ENCODE measurements around the gene TOMM40. TPM values are rescaled to one million over a fixed set of nuclear protein-coding genes. Genes with fewer than 3 reads are reported as not detected.
"Not testable (repeated sequence)": the region's sequence is repeated elsewhere in the genome, so short reads cannot be mapped to it uniquely, and the experiment has no call there.

The TOMM40 gene
- 154 and 190 TPM in 2 replicates for total RNA-seq (2014; rRNA removed)
- 73.2 TPM for polyA plus RNA-seq (2012)

DNA sequence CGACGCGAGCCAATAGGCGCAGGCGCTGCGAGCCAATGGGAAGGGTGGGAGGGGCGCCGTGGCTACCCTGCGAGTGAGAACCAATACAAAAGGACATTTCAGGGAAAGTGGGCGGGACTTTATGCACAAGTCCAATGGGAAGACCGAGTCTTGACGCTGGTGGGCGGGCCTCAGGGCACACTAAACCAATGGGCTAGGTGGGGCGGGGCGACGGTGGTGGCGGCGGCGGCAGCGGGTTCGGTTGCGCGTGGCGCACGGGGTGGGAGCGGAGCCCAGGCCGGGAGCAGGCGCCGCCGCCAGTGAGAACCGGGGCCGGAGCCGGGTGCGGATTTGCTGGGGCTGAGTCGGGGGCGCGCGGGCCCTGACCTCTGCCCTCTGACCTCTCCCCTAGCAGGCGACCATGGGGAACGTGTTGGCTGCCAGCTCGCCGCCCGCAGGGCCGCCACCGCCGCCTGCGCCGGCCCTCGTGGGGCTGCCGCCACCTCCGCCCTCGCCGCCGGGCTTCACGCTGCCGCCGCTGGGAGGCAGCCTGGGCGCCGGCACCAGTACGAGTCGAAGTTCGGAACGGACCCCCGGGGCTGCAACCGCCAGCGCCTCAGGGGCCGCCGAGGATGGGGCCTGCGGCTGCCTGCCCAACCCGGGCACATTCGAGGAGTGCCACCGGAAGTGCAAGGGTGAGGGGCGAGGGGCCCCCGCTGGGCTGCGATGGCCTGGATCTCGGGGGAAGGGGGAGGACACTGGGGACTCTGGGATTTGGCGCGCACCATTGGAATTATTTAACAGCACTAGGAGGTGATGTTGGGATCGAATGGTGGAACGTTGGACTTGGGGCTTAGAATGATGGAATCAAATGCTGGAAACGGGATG lies at the start of gene TOMM40:
Gene TOMM40, plus strand, starts transcription at position 239 of the 867 bp plus-strand sequence. Its CDS starts 162 bp downstream, at position 401.
- DNase-seq (ENCODE audit: low read depth), result peak; percentile 100

DNA sequence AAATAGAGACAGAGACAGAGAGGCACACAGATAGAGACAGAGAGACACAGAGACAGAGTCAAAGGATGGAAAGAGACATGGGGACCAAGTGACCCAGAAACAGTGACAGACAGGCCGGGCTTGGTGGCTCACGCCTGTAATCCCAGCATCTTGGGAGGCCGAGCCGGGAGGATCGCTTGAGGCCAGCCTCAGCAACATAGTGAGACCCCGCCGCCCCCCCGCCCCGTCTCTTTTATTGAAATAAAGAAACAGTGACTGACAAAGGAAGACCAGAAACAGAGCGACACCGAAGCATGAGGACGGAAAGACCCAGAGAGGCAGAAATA lies 45.8 kb upstream of the TOMM40 start:
- DNase-seq (ENCODE audit: low read depth), result no peak

DNA sequence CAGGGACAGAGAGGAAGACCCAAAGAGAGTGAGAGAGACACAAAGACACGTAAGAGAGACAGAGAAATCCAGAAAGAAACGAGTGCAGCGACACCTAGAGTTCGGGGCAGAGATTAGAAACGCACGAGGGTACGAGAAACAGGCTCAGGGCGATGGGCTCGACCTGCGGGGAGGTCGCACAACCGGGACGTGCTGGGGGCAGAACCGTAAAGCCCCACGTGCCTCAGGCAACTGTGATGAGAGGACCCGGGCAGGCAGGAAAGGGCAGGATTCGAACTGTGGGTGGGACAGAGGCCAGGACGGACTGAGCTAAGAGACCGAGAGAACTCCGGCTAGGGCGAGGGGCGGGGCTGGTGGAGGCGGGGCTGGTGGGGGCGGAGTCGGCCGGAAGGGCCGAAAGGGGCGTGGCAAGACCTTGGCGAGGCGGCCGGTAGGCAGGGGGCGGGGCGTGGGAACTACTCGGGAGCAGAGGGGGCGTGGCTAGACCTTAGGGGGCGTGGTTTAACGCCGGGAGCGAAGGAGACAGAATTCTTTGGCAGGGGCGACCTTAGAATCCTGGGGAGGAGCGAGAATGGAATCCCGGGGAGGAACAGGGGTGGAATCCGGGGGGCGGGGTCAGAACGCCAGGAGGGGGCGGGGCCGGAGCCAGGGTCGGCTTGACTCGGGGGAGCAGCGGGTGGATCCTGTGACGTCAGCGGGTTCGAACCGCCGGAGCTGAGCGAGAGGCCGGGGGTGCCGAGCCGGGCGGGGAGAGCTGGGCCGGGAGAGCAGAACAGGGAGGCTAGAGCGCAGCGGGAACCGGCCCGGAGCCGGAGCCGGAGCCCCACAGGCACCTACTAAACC lies 45.2 kb upstream of the TOMM40 start, which contains the start of gene NECTIN2:
Gene NECTIN2, plus strand, starts transcription at position 686 of the 843 bp plus-strand sequence. CDS start 229 bp downstream, outside the sequence.
- DNase-seq (ENCODE audit: low read depth), result peak; percentile 95

DNA sequence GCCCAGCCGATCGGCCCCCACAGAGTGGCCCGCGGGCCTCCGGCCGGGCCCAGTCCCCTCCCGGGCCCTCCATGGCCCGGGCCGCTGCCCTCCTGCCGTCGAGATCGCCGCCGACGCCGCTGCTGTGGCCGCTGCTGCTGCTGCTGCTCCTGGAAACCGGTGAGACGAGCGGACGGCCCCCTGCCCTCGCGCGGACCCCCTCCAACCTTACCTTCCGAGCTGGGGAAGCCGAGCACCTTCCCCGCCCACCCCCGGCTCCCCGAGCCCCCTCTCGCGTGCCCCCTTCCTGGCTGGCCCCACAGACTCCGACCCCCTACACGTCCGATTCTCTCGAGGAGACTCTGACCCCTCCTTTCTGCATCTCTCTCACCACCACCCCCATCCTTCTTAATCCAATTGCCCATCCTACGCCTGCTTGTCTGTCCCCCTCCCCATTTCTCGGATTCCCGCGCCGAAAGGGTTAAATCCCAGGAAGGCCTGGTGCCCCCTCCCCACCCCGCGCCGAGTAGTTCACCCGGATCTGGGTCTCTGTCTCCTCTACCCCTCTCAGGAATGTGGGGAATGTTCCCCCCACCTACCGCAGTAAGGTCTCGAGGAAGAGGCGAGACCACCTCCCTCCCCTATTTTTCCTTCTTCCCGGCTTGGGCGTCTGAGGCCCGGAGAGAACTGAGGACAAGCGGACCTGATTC lies 44.5 kb upstream of the TOMM40 start:
- no peak for DNase-seq (ENCODE audit: low read depth)

DNA sequence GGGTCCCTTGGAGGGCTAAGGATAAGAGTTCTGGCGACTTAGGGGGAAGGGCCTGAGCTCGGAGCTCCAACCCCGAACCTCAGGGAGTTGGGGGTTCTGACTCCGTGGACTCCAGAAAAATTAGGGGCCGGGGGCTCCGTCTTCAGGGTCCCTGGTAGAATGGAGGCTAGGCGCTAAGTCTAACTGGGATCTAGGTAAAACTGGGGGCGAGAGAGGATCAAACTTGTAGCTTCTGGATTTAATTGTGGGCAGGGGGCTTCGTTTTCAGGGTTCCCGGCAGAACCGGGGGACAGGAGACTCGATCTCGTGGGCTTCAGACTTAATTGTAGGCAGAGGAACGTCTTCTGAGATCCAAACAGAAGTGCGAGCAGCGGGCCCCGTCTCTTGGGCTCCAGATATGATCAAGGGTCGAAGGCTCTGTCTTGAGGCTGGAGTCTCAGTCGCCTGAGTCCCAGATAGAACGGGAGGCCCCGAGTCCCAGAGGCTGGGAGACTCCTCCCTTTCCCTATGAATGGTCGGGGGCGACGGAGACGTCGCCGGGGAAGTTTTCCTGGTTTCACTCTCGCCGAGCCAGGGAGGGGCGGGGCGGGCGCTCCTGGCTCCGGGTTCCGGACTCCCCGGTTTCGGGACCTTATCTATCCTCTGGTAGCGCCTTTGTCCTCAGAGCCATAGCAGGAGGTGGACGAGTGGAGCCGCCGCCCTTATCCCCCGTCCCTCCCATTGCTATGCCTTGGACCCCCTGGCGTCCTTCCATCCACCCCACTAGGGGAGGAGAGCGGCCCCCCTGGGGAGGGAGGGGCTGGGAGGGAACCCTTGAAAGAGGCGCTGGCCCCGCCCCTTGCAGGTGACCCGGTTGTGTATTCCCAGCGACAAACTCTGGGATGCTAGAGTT lies 43.7 kb upstream of the TOMM40 start:
- peak; percentile 31 for DNase-seq (ENCODE audit: low read depth)

DNA sequence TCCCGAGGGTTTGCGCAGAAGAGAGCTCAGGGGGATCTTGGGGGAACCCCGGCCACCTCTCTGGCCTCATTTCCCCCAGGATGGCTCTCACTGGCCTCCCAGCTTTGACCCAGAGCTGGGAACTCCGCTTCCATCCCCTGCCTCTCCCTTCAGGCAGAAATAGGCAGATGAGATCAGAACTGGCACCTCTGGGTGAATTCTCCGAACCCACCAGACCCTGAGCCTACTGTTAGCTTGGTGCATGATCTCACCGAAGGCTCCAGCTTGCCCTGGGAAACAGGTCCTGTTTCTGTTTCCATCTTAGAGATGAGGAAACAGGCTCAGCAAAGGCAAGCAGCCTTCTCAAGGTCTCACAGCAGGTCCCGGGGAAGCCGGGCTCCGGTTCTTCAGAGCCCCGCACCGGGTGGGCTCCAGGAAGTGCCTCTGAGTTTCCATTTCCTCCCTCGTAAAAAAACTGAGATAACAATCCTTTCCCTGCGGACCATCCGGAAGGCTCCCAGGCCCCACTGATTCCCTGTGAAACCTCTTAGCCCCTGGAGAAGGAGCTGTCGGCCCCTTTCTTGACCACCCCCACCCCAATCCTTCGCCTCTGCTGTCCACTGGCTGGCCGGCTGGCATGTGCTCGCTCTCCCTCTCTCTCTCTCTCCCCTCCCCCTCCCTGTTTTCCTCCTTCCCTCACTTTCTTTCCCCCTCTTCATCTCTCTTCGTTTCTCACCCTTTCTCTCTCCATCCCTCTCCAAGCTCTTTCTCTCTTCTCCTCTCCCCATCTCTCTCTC lies 42.8 kb upstream of the TOMM40 start:
- no peak for DNase-seq (ENCODE audit: low read depth)

DNA sequence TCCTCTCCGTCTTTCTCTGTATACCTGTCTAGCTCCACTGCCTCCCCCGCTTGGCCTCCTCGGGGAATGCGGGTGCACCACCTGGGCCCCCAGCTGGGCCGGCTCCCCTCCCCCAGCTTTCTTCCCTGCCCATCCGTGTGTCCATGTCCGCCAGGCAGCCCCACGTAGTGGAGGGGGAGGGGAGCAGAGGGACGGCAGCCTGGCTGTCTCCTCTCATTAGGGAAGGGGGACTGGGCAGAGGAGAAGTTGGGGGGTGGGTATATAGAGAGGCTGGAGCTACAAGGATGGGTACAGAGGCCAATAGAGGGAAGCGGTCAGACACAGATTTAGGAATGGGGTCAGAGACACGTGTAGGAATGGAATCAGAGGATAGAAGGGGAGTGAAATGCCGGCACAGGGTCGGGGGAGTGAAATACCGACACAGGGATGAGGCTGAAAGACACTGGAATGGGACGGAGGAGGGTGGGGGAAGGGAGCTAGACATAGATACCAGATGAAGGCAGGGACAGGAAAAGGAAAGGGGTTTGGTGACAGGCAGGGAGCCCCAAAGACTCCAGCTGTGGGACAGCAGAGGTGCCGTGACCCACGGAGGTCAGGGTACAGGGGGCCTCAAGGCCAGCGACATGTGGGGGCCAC lies 42.1 kb upstream of the TOMM40 start:
- no peak for DNase-seq (ENCODE audit: low read depth)

DNA sequence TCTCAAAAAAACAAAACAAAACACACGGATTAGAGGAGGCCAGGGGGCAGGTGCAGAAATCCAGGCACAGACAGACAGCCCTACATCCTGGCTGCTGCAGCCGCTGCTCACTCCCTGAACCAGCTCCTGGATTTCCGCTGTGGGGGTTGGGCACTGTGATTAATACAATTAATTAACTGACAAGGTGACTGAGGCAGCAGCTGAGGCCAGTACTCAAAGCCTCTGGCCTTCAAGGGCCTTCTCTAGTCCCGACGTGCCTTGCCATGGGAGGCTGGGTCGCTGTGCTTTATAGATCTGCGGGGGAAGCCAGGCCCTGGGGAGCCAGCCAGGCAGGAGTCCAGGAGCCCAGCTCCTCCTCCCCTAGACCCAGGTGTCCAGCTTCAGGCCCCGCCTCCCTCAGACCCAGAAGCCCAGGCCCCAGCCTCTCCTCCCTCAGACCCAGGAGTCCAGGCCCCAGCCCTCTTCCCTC lies 40.4 kb upstream of the TOMM40 start:
- no peak for DNase-seq (ENCODE audit: low read depth)

DNA sequence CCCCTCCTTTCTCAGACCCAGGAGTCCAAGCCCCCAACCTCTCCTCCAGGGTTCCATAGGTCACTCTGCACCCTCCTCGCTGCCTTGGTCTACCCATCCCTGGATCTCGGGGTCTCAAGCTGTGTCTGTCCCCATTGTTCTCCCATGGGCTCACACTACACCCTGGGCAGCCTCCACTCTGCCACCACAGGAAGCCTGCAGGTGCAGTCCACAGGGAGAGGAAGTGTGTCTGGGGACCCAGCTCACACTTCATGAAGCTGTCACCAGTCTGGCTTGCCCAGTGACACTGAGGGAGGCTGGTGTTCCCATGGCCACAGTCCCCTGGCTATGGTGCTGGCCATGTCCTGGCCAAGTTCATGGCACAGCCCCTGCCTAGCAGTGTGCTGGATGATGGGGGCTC lies 39.6 kb upstream of the TOMM40 start:
- no peak for DNase-seq (ENCODE audit: low read depth)

DNA sequence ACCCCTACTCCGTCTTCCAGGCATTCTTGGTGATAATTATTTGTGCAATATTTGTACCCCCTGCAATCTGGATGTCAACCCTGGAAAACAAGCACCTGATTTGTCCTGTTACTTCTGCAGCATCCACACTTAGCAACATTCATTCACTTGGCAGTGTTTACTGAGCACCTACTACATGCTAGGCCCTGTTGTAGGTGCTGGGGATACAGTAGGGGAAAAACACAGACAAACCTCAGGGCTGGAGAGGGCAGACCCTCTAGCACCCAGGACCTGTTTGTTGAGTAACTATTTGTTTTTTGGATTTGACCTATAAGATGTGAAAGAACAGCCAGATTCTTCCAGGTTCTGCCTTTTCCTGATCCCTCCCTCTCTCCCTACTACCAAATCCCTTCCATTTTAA lies 35.4 kb upstream of the TOMM40 start:
- no peak for DNase-seq (ENCODE audit: low read depth)

DNA sequence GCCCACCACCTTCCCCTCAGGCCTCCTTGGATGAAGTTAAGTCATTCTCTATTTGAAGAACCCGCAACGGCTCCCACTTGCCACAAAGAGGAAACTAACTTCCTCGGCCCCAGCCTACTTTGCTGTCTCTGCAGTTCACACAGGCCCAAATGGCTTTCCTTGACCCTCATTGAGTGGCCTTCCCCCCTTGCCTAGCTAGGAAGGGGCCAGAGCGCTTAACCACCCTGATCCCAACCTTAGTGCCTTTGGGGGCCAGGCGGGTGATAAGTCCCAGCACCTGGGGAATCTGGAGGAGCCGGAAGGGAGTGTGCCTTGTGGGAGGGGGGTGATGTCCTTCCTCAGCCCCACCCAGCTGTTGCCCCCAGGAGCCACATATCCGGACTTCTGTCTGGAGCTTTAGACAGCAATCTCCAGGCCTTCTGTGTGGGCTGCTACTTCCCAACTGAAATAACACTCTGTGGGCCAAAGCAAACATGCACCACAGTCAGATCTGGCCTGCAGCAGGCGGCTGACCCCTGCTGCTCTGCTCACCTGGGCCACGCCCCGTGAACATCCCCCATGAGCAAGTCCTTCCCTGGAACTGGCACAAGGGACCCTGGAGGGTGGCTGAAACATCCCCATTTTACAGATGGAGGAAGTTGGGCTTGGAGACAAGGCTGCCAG lies 34.5 kb upstream of the TOMM40 start:
- DNase-seq (ENCODE audit: low read depth), result peak; percentile 62

DNA sequence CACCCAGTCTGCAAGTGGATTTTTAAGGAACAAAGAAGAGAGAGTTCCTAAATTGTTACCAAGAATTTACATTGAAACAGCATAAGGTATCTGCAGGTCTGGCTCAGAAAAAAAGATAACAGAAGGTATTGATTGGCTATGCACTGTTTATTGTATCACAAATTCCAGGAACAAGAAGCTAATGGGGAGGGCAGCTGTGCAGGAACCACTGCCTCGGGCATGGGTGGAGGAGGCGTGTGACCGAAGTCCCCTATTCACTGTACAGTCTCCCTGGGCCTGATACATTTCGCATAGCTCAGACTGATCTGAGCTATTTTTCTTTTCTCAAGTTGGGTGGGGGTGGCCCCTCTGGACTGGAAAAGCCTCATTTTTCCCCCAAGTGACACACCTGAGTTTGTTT lies 33.2 kb upstream of the TOMM40 start:
- DNase-seq (ENCODE audit: low read depth), result no peak

DNA sequence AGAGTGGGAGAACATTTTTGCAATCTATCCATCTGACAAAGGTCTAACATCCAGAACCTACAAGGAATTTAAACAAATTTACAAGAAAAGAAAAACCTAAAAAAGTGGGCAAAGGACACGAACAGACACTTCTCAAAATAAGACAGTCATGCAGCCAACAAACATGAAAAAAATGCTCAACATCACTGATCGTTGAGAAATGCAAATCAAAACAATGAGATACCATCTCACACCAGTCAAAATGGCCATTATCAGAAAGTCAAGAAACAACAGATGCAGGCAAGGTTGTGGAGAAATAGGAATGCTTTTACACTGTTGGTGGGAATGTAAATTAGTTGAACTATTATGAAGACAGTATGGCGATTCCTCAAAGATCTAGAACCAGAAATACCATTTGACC lies 29.5 kb upstream of the TOMM40 start:
- DNase-seq (ENCODE audit: low read depth), result not testable (repeated sequence)

DNA sequence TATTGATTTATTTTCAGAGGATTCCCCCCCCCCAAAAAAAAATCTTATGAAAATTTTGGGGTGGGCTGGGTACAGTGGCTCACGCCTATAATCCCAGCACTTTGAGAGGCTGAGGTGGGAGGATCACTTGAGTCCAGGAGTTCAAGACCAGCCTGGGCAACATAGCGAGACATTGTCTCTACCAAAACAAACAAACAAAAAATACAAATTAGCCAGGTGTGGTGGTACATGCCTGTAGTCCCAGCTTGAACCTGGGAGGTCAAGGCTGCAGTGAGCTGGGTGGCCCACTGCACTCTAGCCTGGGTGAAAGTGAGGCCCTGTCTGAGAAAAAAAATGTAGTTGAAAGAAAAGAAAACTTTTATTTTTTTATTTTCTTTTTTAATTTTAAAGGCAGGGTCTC lies 27.1 kb upstream of the TOMM40 start:
- DNase-seq (ENCODE audit: low read depth), result no peak

DNA sequence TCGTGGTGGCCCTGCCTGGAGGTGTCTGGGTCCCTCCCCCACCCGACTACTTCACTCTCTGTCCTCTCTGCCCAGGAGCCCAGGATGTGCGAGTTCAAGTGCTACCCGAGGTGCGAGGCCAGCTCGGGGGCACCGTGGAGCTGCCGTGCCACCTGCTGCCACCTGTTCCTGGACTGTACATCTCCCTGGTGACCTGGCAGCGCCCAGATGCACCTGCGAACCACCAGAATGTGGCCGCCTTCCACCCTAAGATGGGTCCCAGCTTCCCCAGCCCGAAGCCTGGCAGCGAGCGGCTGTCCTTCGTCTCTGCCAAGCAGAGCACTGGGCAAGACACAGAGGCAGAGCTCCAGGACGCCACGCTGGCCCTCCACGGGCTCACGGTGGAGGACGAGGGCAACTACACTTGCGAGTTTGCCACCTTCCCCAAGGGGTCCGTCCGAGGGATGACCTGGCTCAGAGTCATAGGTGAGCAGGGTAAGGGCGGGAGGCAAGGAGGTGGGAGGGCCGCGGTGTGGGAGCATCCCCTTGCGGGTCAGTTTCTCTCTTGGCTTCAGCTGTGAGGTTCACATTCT lies 25.8 kb upstream of the TOMM40 start:
- DNase-seq (ENCODE audit: low read depth), result no peak

DNA sequence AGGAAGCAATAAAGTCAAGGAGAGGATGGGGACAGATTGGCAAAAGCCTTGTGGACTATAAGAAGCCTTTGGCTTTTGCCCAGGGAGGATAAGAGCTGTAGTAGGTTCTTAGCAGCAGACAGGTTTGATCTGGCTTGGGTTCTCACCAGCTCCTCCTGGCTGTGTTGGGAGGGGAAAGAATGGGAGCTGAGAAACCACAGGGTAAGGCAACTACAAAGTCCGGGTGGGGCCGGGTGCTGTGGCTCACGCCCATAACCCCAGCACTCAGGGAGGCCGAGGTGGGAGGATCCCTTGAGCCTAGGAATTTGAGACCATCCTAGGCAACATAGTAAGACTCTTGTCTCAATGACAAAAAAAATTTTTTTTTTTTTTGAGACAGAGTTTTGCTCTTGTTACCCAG lies 24.4 kb upstream of the TOMM40 start:
- DNase-seq (ENCODE audit: low read depth), result no peak

DNA sequence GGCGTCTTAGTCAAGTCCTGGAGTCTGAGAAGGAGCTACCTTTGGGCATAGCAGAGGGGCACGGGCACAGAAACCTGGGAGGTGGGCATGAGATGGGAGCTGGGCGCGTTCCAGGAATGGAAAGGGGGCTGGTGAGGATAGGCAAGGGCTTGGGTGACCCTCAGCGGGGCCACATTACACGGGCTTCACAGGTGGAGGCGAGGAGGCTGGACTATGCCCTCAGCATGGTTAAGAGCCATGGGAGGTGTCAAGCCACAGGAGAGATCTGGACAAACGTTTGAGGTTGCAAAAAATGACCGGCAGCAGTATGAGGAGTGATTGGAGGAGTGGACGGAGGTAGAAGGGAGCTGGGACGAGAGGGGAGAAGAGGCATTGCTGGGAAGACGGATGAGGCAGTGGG lies 23.5 kb upstream of the TOMM40 start:
- no peak for DNase-seq (ENCODE audit: low read depth)

DNA sequence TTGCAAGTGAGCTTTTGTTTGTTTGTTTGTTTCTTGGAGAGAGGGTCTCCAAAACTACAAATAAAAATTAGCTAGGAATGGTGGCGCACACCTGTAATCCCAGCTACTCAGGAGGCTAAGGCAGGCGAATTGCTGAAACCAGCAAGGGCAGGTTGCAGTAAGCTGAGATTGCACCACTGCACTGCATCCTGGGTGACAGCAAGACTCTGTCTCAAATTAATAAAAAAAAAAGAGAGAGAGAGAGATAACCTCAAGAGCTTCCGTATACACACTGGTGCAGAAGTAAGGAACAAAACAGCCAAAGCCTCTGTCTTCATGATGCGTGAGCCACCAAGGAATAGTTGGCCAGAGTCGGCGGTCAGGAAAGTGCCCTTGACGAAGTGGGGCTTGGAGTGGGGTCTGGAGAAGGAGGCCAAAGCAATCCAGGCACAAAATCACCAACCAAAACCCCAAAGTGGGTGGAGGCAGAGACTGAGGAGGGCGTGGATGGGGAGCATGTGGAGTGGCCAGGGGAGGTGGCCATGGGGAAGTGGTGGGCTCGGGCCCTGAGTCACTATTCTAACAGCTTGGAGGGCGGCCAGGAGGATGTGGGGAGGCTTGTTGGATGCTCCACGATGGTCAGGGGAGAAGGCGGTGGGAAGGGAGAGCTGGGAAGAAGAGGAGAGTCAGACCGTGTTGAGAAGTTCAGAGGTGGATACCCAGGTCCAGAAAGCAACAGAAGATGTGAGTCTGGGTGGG lies 21.2 kb upstream of the TOMM40 start:
- DNase-seq (ENCODE audit: low read depth), result peak; percentile 81
